ENCODE results near the gene SLC38A3.

DNA sequence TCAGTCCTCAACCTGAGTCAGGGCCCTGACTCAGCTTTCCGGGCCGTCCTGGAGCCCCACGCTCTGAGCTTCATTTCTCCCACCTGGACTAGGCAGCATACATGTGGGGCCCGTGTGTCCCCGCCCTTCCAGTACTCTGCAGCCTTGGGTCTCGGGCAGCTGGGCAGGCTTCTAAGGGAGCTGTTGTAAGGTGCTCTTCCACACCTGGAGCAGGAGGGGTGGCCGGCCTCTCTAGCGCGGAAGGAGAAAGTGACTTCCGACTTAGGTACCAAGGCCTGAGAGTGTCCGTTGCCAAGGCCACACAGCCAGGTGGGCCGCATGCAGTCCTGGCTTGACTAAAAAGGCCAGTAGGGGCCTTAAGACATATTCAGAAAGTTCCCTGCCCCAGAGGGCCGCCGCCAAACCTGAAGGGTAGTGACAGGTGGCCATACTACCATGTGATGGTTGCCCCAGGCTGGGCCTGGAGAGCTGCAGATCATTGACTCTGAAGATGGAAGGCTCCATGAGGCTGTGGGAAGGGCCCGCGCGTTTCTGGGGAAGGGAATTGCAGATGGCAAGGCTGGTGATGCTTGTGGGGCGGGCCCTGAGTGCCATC is 54.5 kb downstream of the SLC38A3 start:
- TF ChIP-seq, protein P1, sequence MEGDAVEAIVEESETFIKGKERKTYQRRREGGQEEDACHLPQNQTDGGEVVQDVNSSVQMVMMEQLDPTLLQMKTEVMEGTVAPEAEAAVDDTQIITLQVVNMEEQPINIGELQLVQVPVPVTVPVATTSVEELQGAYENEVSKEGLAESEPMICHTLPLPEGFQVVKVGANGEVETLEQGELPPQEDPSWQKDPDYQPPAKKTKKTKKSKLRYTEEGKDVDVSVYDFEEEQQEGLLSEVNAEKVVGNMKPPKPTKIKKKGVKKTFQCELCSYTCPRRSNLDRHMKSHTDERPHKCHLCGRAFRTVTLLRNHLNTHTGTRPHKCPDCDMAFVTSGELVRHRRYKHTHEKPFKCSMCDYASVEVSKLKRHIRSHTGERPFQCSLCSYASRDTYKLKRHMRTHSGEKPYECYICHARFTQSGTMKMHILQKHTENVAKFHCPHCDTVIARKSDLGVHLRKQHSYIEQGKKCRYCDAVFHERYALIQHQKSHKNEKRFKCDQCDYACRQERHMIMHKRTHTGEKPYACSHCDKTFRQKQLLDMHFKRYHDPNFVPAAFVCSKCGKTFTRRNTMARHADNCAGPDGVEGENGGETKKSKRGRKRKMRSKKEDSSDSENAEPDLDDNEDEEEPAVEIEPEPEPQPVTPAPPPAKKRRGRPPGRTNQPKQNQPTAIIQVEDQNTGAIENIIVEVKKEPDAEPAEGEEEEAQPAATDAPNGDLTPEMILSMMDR (IDR thresholded peaks at IDR 0.05) = no peak
- TF ChIP-seq TCF7L2 (IDR thresholded peaks at IDR 0.05; ENCODE audit: low read depth, low read length) = no peak

Measured in Panc1 (cell line).